ENCODE measurements around the gene DOCK8.

DOCK8 gene

DNA sequence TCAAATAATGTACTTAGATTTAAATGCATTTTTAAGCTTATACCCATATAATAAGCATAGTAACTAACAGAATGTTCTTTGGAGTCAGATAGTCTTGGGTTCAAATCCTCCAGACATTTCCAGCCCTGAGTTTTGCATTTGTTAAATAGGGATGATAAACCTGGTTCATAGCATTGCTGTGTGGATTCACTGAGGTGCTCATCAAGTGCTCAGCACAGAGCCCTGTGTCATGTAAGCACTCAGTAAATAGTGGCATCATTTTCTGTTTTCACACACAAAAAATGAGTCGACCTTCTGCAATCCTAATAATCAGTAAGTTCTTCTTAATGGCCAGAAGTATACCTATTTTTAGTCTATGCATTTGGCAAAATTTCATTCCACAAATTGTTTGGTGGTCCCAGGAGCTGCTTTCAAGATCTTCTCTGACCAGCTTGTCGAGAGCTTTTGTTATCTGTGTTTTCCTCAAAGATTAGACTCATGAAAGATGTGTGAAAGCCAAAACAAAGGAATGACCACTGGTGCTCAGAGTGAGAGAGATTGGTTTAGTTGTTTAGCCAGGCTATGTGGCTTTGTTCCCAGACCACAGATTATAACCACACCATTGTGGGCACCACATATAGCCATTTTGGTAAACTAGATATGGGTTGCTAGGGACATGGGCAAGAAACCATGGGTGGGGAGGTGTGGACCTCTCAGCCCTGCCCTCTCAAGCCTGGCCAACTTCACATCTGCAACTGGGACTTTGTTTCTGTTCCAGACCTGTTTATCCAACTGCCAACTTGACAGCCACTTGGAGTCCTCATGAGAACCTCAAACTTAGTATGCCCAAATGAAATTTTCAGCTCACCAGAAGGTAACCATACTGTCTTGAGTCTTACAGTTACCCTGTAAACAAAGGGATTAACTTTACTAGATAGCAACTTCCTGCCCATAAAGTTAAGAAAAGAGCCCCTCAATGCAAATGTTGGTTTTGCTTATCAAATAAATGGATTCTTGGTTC lies 45.0 kb downstream of the DOCK8 start:
- H3K4me3 ChIP-seq (replicated peaks; ENCODE audit: low read depth, low read length), result no peak overlapping the region
- TF ChIP-seq CTCF (IDR thresholded peaks at IDR 0.05; ENCODE audit: low read depth, low read length, missing control alignments), result no peak
- no peak for DNase-seq (ENCODE audit: extremely low read depth, low read depth)

- no peak overlapping the region for H3K4me3 ChIP-seq (replicated peaks; ENCODE audit: low read depth, low read length)
- no peak for TF ChIP-seq CTCF (IDR thresholded peaks at IDR 0.05; ENCODE audit: low read depth, low read length, missing control alignments)
- DNase-seq (ENCODE audit: extremely low read depth, low read depth), result no peak
Measured at GRCh38 chr9:264231-264630, 49.6 kb downstream of the DOCK8 start.

- TF ChIP-seq CTCF (IDR thresholded peaks at IDR 0.05; ENCODE audit: low read depth, low read length, missing control alignments), result no peak
- no peak for DNase-seq (ENCODE audit: extremely low read depth, low read depth)
- no peak overlapping the region for H3K4me3 ChIP-seq (replicated peaks; ENCODE audit: low read depth, low read length)
Measured at GRCh38 chr9:265209-265870, 50.7 kb downstream of the DOCK8 start.

DNA sequence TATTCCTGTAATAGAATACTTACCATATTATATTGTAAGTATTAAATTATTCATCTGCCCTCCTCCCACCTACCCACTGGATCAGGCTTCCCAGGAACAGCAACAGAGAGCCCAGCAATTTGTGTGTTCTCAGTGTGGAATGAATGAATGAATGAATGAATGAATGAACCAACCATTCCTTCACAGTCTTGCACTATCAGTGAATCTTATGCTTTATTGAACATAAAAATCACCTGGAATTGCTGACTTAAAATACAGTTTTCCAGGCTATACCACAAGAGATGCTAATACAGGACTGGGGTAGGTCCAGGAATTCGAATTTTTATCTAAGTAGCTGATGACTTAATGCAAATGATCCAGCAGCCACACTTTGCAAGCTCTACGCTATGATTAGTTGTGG lies 51.6 kb downstream of the DOCK8 start:
- H3K4me3 ChIP-seq (replicated peaks; ENCODE audit: low read depth, low read length), result no peak overlapping the region
- no peak for TF ChIP-seq CTCF (IDR thresholded peaks at IDR 0.05; ENCODE audit: low read depth, low read length, missing control alignments)
- no peak for DNase-seq (ENCODE audit: extremely low read depth, low read depth)

DNA sequence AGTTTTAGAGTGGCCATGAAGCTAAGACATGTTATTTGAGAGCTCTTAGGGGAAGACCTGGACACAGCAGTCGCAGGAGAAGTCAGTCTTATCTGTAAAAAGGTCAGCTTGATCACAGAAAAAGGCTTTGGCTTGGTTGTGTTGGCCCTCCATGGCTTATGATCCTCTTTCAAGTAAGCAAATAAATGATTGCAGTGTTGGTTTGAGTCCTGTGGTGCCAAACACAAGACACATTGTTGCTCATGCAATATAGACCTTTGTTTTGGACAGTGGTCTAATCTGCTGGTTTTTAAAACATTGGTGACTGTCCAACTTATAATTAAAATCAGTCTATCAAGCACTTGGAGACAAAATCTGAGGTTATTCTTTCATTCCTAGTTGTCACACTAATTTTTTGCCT lies 54.0 kb downstream of the DOCK8 start:
- no peak overlapping the region for H3K4me3 ChIP-seq (replicated peaks; ENCODE audit: low read depth, low read length)
- no peak for TF ChIP-seq CTCF (IDR thresholded peaks at IDR 0.05; ENCODE audit: low read depth, low read length, missing control alignments)
- no peak for DNase-seq (ENCODE audit: extremely low read depth, low read depth)

- H3K4me3 ChIP-seq (replicated peaks; ENCODE audit: low read depth, low read length), result no peak overlapping the region
- no peak for TF ChIP-seq CTCF (IDR thresholded peaks at IDR 0.05; ENCODE audit: low read depth, low read length, missing control alignments)
- DNase-seq (ENCODE audit: extremely low read depth, low read depth), result no peak
Measured at GRCh38 chr9:269081-269711, 54.5 kb downstream of the DOCK8 start.
